HG03439 (cell line): Measurements from ENCODE around the gene HAT1.
"Not testable (repeated sequence)": the region's sequence is repeated elsewhere in the genome, so short reads cannot be mapped to it uniquely, and the experiment has no call there.

ENCODE experiments used
- ATAC-seq: cut with Tn5 transposase; IDR thresholded peaks from one replicate; pipeline ENCODE4 v1.9.1; 2021; ENCODE audit warnings: mild to moderate bottlenecking, moderate library complexity; ENCODE audit not compliant: unreplicated experiment

Gene HAT1

GRCh38 chr2:171922230-171923022, at the start of gene HAT1:
HAT1 (plus strand) TSS chr2:171922461; CDS start chr2:171922501, 40 bp downstream.
- peak; percentile 97 for ATAC-seq

GRCh38 chr2:171874517-171874916, 47.7 kb upstream of the HAT1 start:
- ATAC-seq, result no peak

- ATAC-seq, result no peak
These were observed 47.3 kb upstream of the HAT1 start for GRCh38 chr2:171874963-171875362.

GRCh38 chr2:171878481-171878993, 43.7 kb upstream of the HAT1 start:
- no peak for ATAC-seq

- ATAC-seq, result no peak
These were observed 42.4 kb upstream of the HAT1 start for GRCh38 chr2:171879865-171880264.

- ATAC-seq, result no peak
These were observed 41.5 kb upstream of the HAT1 start for GRCh38 chr2:171880774-171881173.

- ATAC-seq, result peak; percentile 64
These were observed 40.0 kb upstream of the HAT1 start for GRCh38 chr2:171882089-171882769.

- ATAC-seq, result no peak
These were observed 38.9 kb upstream of the HAT1 start for GRCh38 chr2:171883275-171883893.

- no peak for ATAC-seq
These were observed 32.9 kb upstream of the HAT1 start for GRCh38 chr2:171889333-171889732.

- ATAC-seq, result no peak
These were observed 32.5 kb upstream of the HAT1 start for GRCh38 chr2:171889808-171890207.

GRCh38 chr2:171893196-171893823, 29.0 kb upstream of the HAT1 start:
- ATAC-seq, result no peak

GRCh38 chr2:171893824-171894611, 28.2 kb upstream of the HAT1 start, which contains the start of gene SLC25A12:
SLC25A12 (minus strand) TSS chr2:171894244; CDS start chr2:171894214, 30 bp downstream.
- peak; percentile 93 for ATAC-seq

GRCh38 chr2:171894612-171894947, 27.7 kb upstream of the HAT1 start:
- ATAC-seq, result no peak

- ATAC-seq, result no peak
These were observed 26.5 kb upstream of the HAT1 start for GRCh38 chr2:171895786-171896185.

GRCh38 chr2:171899623-171900282, 22.5 kb upstream of the HAT1 start:
- not testable (repeated sequence) for ATAC-seq

- no peak for ATAC-seq
These were observed 19.3 kb upstream of the HAT1 start for GRCh38 chr2:171902840-171903420.

- no peak for ATAC-seq
These were observed 14.0 kb upstream of the HAT1 start for GRCh38 chr2:171908235-171908634.

GRCh38 chr2:171909266-171909665, 13.0 kb upstream of the HAT1 start:
- no peak for ATAC-seq

- no peak for ATAC-seq
These were observed 11.8 kb upstream of the HAT1 start for GRCh38 chr2:171910494-171910893.
